ENCODE results near the gene MUC6. TPM values are rescaled to one million over a fixed set of nuclear protein-coding genes. Genes with fewer than 3 reads are reported as not detected.

Gene MUC6
- total RNA-seq, 1 experiment from 2014 or later, result not detected

- Histone ChIP-seq H2BK120ac (ENCODE audit: low read depth, low read length, poor library complexity, severe bottlenecking) (no peak overlapping the region), H3K4me2 (ENCODE audit: insufficient read depth, insufficient read length, low read length) (no peak overlapping the region), H2BK5ac (ENCODE audit: insufficient read length, low read length) (no peak overlapping the region), H3K27me3 (ENCODE audit: insufficient read depth, low read length) (no peaks in the 10 kb centered on the region), H3K9me3 (ENCODE audit: control insufficient read depth, low read depth, low read length) (no peaks in the 10 kb centered on the region), H4K5ac (ENCODE audit: insufficient read length, low read depth, low read length) (no peak overlapping the region), H3K79me1 (ENCODE audit: insufficient read depth, low read depth, low read length, poor library complexity, severe bottlenecking) (no peaks in the 10 kb centered on the region), H2AK5ac (ENCODE audit: insufficient read length, low read length) (no peak overlapping the region), H3K4ac (ENCODE audit: low read depth, low read length) (no peak overlapping the region), H3K79me2 (ENCODE audit: insufficient read depth, low read length) (no peaks in the 10 kb centered on the region), H2BK15ac (ENCODE audit: low read depth, low read length) (no peak overlapping the region), H3K23ac (ENCODE audit: insufficient read length, low read depth, low read length) (no peak overlapping the region), H4K91ac (ENCODE audit: insufficient read length, low read depth, low read length) (no peak overlapping the region), H3K9ac (ENCODE audit: extremely low read depth, insufficient read length, low read length) (no peak overlapping the region), H3K14ac (ENCODE audit: insufficient read depth, low read length) (no peak overlapping the region), H3T11ph (ENCODE audit: low read length) (no peak overlapping the region), H2BK20ac (ENCODE audit: low read depth, low read length, poor library complexity, severe bottlenecking) (no peak overlapping the region), H4K8ac (replicated peaks; ENCODE audit: insufficient read length, low read depth, low read length) (no peak overlapping the region), H2AFZ (ENCODE audit: low read length) (no peak overlapping the region), H3K27ac (ENCODE audit: insufficient read length, low read depth, low read length) (no peak overlapping the region), H4K20me1 (ENCODE audit: control insufficient read depth, insufficient read depth, insufficient read length) (no peaks in the 10 kb centered on the region), H2BK12ac (ENCODE audit: insufficient read length, low read depth, low read length) (no peak overlapping the region), H3K56ac (ENCODE audit: insufficient read length, low read depth, low read length) (no peak overlapping the region), H3K4me1 (ENCODE audit: insufficient read depth, low read length) (no peaks in the 10 kb centered on the region), H3K23me2 (ENCODE audit: insufficient read length, low read depth, low read length, poor library complexity, severe bottlenecking) (no peaks in the 10 kb centered on the region), H3K18ac (ENCODE audit: insufficient read length, low read depth, low read length) (no peak overlapping the region)
- peaks cover 18% of the 10 kb centered on the region for H3K27me3 Mint-ChIP-seq (ENCODE audit: low read depth)
- no peak for DNase-seq
- H3K36me3 Mint-ChIP-seq (ENCODE audit: insufficient read depth in 1 of 3, low read depth in 3 of 3), result no peaks in the 10 kb centered on the region
- H3K4me1 Mint-ChIP-seq, result peaks cover 3% of the 10 kb centered on the region in 2 experiments; a peak in 3 of 4 replicates
- TF ChIP-seq CTCF (conservative IDR thresholded peaks at IDR 0.05), result no peak
- H3K4me3 Mint-ChIP-seq, result no peak overlapping the region
- peaks cover 2 to 3% of the 10 kb centered on the region in 2 experiments; a peak in 3 of 5 replicates for H3K9me3 Mint-ChIP-seq
- H3K27ac Mint-ChIP-seq, result no peak overlapping the region
Measured at GRCh38 chr11:1069740-1070139, 33.2 kb upstream of the MUC6 start.

Data from H9 (cell line).